ENCODE results near the gene WDR93.

DNA sequence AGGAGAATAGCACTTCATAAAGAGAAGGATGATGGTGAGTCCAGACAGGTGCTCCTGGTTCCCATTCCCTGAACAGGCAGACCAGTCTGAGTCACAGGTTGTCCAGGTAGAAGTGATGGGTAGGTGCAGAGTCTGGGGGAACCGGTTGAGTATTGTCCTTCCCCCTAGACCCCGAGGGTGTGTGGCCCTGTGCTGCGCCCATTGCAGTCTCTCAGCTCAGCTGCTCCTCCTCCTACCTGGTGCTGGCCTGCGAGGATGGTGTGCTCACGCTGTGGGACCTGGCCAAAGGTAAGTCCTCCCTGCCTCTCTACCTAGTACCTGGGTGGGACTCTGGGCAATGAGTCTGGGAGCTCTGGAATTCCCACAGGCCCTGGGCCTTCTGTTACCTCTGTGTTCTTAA lies 40.7 kb downstream of the WDR93 start:
- TF ChIP-seq, protein P1, sequence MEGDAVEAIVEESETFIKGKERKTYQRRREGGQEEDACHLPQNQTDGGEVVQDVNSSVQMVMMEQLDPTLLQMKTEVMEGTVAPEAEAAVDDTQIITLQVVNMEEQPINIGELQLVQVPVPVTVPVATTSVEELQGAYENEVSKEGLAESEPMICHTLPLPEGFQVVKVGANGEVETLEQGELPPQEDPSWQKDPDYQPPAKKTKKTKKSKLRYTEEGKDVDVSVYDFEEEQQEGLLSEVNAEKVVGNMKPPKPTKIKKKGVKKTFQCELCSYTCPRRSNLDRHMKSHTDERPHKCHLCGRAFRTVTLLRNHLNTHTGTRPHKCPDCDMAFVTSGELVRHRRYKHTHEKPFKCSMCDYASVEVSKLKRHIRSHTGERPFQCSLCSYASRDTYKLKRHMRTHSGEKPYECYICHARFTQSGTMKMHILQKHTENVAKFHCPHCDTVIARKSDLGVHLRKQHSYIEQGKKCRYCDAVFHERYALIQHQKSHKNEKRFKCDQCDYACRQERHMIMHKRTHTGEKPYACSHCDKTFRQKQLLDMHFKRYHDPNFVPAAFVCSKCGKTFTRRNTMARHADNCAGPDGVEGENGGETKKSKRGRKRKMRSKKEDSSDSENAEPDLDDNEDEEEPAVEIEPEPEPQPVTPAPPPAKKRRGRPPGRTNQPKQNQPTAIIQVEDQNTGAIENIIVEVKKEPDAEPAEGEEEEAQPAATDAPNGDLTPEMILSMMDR (IDR thresholded peaks at IDR 0.05 in 4 of 5, conservative IDR thresholded peaks at IDR 0.05 in 1 of 5), result no peak
- no peak for TF ChIP-seq POLR2A (IDR thresholded peaks at IDR 0.05)
